ENCODE measurements around the gene COX14.

DNA sequence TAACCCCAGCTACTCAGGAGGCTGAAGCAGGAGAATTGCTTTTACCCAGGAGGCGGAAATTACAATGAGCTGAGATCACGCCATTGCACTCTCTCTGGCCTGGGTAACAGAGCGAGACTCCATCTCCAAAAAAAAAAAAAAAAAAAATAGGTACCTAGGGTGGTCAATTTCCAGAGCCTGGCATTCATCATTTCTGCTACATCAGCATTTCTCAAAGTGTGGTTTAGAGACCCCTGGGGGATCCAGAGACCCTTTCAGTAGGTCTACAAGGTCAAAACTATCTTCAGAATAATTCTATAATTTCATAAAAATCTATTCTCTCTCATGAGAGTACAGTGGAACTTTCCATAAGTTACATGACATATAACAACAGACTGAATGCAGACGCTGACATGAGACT is 35.2 kb downstream of the COX14 start:
- TF ChIP-seq, protein P1, sequence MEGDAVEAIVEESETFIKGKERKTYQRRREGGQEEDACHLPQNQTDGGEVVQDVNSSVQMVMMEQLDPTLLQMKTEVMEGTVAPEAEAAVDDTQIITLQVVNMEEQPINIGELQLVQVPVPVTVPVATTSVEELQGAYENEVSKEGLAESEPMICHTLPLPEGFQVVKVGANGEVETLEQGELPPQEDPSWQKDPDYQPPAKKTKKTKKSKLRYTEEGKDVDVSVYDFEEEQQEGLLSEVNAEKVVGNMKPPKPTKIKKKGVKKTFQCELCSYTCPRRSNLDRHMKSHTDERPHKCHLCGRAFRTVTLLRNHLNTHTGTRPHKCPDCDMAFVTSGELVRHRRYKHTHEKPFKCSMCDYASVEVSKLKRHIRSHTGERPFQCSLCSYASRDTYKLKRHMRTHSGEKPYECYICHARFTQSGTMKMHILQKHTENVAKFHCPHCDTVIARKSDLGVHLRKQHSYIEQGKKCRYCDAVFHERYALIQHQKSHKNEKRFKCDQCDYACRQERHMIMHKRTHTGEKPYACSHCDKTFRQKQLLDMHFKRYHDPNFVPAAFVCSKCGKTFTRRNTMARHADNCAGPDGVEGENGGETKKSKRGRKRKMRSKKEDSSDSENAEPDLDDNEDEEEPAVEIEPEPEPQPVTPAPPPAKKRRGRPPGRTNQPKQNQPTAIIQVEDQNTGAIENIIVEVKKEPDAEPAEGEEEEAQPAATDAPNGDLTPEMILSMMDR (conservative IDR thresholded peaks at IDR 0.05; ENCODE audit: low read depth, low read length): no peak
- TF ChIP-seq EZH2 (IDR thresholded peaks at IDR 0.05; ENCODE audit: low read length, unreplicated experiment): no peak
